ENCODE measurements around the gene FAM110D.

GRCh38 chr1:26132128-26132833 lies 26.6 kb upstream of the FAM110D start:
- TF ChIP-seq, protein P1, sequence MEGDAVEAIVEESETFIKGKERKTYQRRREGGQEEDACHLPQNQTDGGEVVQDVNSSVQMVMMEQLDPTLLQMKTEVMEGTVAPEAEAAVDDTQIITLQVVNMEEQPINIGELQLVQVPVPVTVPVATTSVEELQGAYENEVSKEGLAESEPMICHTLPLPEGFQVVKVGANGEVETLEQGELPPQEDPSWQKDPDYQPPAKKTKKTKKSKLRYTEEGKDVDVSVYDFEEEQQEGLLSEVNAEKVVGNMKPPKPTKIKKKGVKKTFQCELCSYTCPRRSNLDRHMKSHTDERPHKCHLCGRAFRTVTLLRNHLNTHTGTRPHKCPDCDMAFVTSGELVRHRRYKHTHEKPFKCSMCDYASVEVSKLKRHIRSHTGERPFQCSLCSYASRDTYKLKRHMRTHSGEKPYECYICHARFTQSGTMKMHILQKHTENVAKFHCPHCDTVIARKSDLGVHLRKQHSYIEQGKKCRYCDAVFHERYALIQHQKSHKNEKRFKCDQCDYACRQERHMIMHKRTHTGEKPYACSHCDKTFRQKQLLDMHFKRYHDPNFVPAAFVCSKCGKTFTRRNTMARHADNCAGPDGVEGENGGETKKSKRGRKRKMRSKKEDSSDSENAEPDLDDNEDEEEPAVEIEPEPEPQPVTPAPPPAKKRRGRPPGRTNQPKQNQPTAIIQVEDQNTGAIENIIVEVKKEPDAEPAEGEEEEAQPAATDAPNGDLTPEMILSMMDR (IDR thresholded peaks at IDR 0.05; ENCODE audit: insufficient read depth, low read length): no peak
- TF ChIP-seq POLR2AphosphoS5 (IDR thresholded peaks at IDR 0.05; ENCODE audit: low read depth): no peak
- TF ChIP-seq REST (IDR thresholded peaks at IDR 0.05; ENCODE audit: insufficient replicate concordance, low read depth): no peak
